ENCODE results near the gene XKR3. TPM values are rescaled to one million over a fixed set of nuclear protein-coding genes. Genes with fewer than 3 reads are reported as not detected.
"Not testable (repeated sequence)": the region's sequence is repeated elsewhere in the genome, so short reads cannot be mapped to it uniquely, and the experiment has no call there.

XKR3 gene
- total and polyA plus RNA-seq, 5 donors: not detected

- intact Hi-C loops (cut with DNase I): no loop called here
Measured at GRCh38 chr22:16804882-16805281, 20.3 kb downstream of the XKR3 start.

GRCh38 chr22:16803255-16803917, 21.8 kb downstream of the XKR3 start:
- H3K27ac ChIP-seq (ENCODE audit: low read length): no peak overlapping the region
- intact Hi-C loops (cut with DNase I): no loop called here
- no peaks in the 10 kb centered on the region for H3K4me1 ChIP-seq (ENCODE audit: control insufficient read depth, insufficient read depth, low read length)
- no peaks in the 10 kb centered on the region for H3K27me3 ChIP-seq (ENCODE audit: control insufficient read depth, insufficient read depth)
- no peak for ATAC-seq
- DNase-seq: no peak
- WGBS: 71% methylated on average over 4 of the region's 4 CpGs
- no peak overlapping the region for H3K4me3 ChIP-seq (ENCODE audit: low read length)
- H3K9me3 ChIP-seq (ENCODE audit: control insufficient read depth, low read length): no peaks in the 10 kb centered on the region

More at GRCh38 chr22:16804882-16805281, 20.3 kb downstream of the XKR3 start:
- Histone ChIP-seq H3K27me3 (ENCODE audit: control insufficient read depth, insufficient read depth) (no peaks in the 10 kb centered on the region), H3K27ac (ENCODE audit: low read length) (no peak overlapping the region), H3K4me1 (ENCODE audit: control insufficient read depth, insufficient read depth, low read length) (no peaks in the 10 kb centered on the region), H3K9me3 (ENCODE audit: control insufficient read depth, low read length) (no peaks in the 10 kb centered on the region), H3K4me3 (ENCODE audit: low read length) (no peak overlapping the region)
- 52% methylated on average over 2 of the region's 2 CpGs for WGBS
- no peak for ATAC-seq
- no peak for DNase-seq

GRCh38 chr22:16801571-16801970, 23.6 kb downstream of the XKR3 start:
- no peaks in the 10 kb centered on the region for H3K9me3 ChIP-seq (ENCODE audit: control insufficient read depth, low read length)
- H3K4me1 ChIP-seq (ENCODE audit: control insufficient read depth, insufficient read depth, low read length): no peaks in the 10 kb centered on the region
- DNase-seq: no peak
- H3K27ac ChIP-seq (ENCODE audit: low read length): no peak overlapping the region
- H3K27me3 ChIP-seq (ENCODE audit: control insufficient read depth, insufficient read depth): no peaks in the 10 kb centered on the region
- intact Hi-C loops (cut with DNase I): no loop called here
- no peak for ATAC-seq
- H3K4me3 ChIP-seq (ENCODE audit: low read length): no peak overlapping the region
- 88% methylated on average over 3 of the region's 3 CpGs for WGBS

- Histone ChIP-seq H3K4me1 (ENCODE audit: control insufficient read depth, insufficient read depth, low read length) (no peaks in the 10 kb centered on the region), H3K9me3 (ENCODE audit: control insufficient read depth, low read length) (no peaks in the 10 kb centered on the region), H3K27me3 (ENCODE audit: control insufficient read depth, insufficient read depth) (no peaks in the 10 kb centered on the region), H3K4me3 (ENCODE audit: low read length) (no peak overlapping the region), H3K27ac (ENCODE audit: low read length) (no peak overlapping the region)
- no peak for ATAC-seq
- intact Hi-C loops (cut with DNase I): no loop called here
- DNase-seq: no peak
- 78% methylated on average over 3 of the region's 3 CpGs for WGBS
Measured at GRCh38 chr22:16801088-16801487, 24.1 kb downstream of the XKR3 start.

GRCh38 chr22:16800358-16800757, 24.9 kb downstream of the XKR3 start:
- Histone ChIP-seq H3K9me3 (ENCODE audit: control insufficient read depth, low read length) (no peaks in the 10 kb centered on the region), H3K27ac (ENCODE audit: low read length) (no peak overlapping the region), H3K4me1 (ENCODE audit: control insufficient read depth, insufficient read depth, low read length) (no peaks in the 10 kb centered on the region), H3K27me3 (ENCODE audit: control insufficient read depth, insufficient read depth) (no peaks in the 10 kb centered on the region), H3K4me3 (ENCODE audit: low read length) (no peak overlapping the region)
- DNase-seq: no peak
- 86% methylated on average over 1 of the region's 1 CpG for WGBS
- no peak for ATAC-seq
- intact Hi-C loops (cut with DNase I): no loop called here

- WGBS: 87% methylated on average over 1 of the region's 1 CpG
- ATAC-seq; intact Hi-C loops (cut with DNase I); DNase-seq; H3K4me1 ChIP-seq (ENCODE audit: control insufficient read depth, insufficient read depth, low read length); H3K4me3 ChIP-seq (ENCODE audit: low read length); H3K27ac ChIP-seq (ENCODE audit: low read length); H3K9me3 ChIP-seq (ENCODE audit: control insufficient read depth, low read length); H3K27me3 ChIP-seq (ENCODE audit: control insufficient read depth, insufficient read depth): not testable (repeated sequence)
Measured at GRCh38 chr22:16795504-16795903, 29.7 kb downstream of the XKR3 start.

- whole genome bisulfite sequencing: 90% methylated on average over 1 of the region's 1 CpG
- ATAC-seq (no peak), DNase-seq (no peak)
- intact Hi-C loops (cut with DNase I): no loop called here
- Histone ChIP-seq H3K27me3 (ENCODE audit: control insufficient read depth, insufficient read depth) (no peaks in the 10 kb centered on the region), H3K9me3 (ENCODE audit: control insufficient read depth, low read length) (no peaks in the 10 kb centered on the region), H3K27ac (ENCODE audit: low read length) (no peak overlapping the region), H3K4me3 (ENCODE audit: low read length) (no peak overlapping the region), H3K4me1 (ENCODE audit: control insufficient read depth, insufficient read depth, low read length) (no peaks in the 10 kb centered on the region)
Measured at GRCh38 chr22:16793831-16794230, 31.4 kb downstream of the XKR3 start.

GRCh38 chr22:16789860-16790493, 35.2 kb downstream of the XKR3 start:
- no peak overlapping the region for H3K4me3 ChIP-seq (ENCODE audit: low read length)
- H3K27me3 ChIP-seq (ENCODE audit: control insufficient read depth, insufficient read depth): no peaks in the 10 kb centered on the region
- intact Hi-C loops (cut with DNase I): no loop called here

GRCh38 chr22:16783930-16784354, 41.3 kb downstream of the XKR3 start:
- WGBS: 72% methylated on average over 8 of the region's 8 CpGs
- Histone ChIP-seq H3K27me3 (ENCODE audit: control insufficient read depth, insufficient read depth) (no peaks in the 10 kb centered on the region), H3K9me3 (ENCODE audit: control insufficient read depth, low read length) (no peaks in the 10 kb centered on the region), H3K4me3 (ENCODE audit: low read length) (no peak overlapping the region), H3K4me1 (ENCODE audit: control insufficient read depth, insufficient read depth, low read length) (no peaks in the 10 kb centered on the region), H3K27ac (ENCODE audit: low read length) (no peak overlapping the region)
- ATAC-seq (no peak), DNase-seq (no peak)
- intact Hi-C loops (cut with DNase I): no loop called here

More at GRCh38 chr22:16789860-16790493, 35.2 kb downstream of the XKR3 start:
- no peaks in the 10 kb centered on the region for H3K9me3 ChIP-seq (ENCODE audit: control insufficient read depth, low read length)
- WGBS: 40% methylated on average over 4 of the region's 4 CpGs
- H3K27ac ChIP-seq (ENCODE audit: low read length): no peak overlapping the region
- DNase-seq (no peak), ATAC-seq (no peak)
- no peaks in the 10 kb centered on the region for H3K4me1 ChIP-seq (ENCODE audit: control insufficient read depth, insufficient read depth, low read length)

GRCh38 chr22:16783453-16783852, 41.8 kb downstream of the XKR3 start:
- H3K4me1 ChIP-seq (ENCODE audit: control insufficient read depth, insufficient read depth, low read length): no peaks in the 10 kb centered on the region
- H3K27me3 ChIP-seq (ENCODE audit: control insufficient read depth, insufficient read depth): no peaks in the 10 kb centered on the region
- intact Hi-C loops (cut with DNase I): no loop called here
- DNase-seq (no peak), ATAC-seq (no peak)
- 77% methylated on average over 4 of the region's 4 CpGs for WGBS
- H3K27ac ChIP-seq (ENCODE audit: low read length): no peak overlapping the region
- no peaks in the 10 kb centered on the region for H3K9me3 ChIP-seq (ENCODE audit: control insufficient read depth, low read length)
- no peak overlapping the region for H3K4me3 ChIP-seq (ENCODE audit: low read length)

- ATAC-seq (no peak), DNase-seq (no peak)
- Histone ChIP-seq H3K27me3 (ENCODE audit: control insufficient read depth, insufficient read depth) (no peaks in the 10 kb centered on the region), H3K4me3 (ENCODE audit: low read length) (no peak overlapping the region), H3K27ac (ENCODE audit: low read length) (no peak overlapping the region), H3K4me1 (ENCODE audit: control insufficient read depth, insufficient read depth, low read length) (no peaks in the 10 kb centered on the region), H3K9me3 (ENCODE audit: control insufficient read depth, low read length) (no peaks in the 10 kb centered on the region)
- intact Hi-C loops (cut with DNase I): no loop called here
- 47% methylated on average over 2 of the region's 2 CpGs for WGBS
Measured at GRCh38 chr22:16781764-16782329, 43.4 kb downstream of the XKR3 start.

Data from right cardiac atrium (tissue), 5 donors.